Left ventricle myocardium inferior (tissue), 1 donor: ENCODE results near the gene ABCA7. TPM values are rescaled to one million over a fixed set of nuclear protein-coding genes. Genes with fewer than 3 reads are reported as not detected.

Source experiments
- DNase-seq: peaks from one replicate; pipeline ENCODE4 v3.0.0-alpha.2; 2020
- H3K27ac ChIP-seq: fragments of 200-600 bp; replicated peaks from 2 replicates; pipeline ENCODE4 v1.8.0; 2021
- H3K27me3 ChIP-seq: fragments of 200-600 bp; 2 replicates; pipeline ENCODE4 v1.8.0; 2021; ENCODE audit warnings: low read depth
- H3K36me3 ChIP-seq: fragments of 200-600 bp; 2 replicates; pipeline ENCODE4 v1.8.0; 2021
- H3K4me1 ChIP-seq: fragments of 200-600 bp; 2 replicates; pipeline ENCODE4 v1.8.0; 2021
- H3K4me3 ChIP-seq: fragments of 200-600 bp; 2 replicates; pipeline ENCODE4 v1.8.0; 2021; ENCODE audit warnings: mild to moderate bottlenecking, moderate library complexity
- H3K9me3 ChIP-seq: fragments of 200-600 bp; replicated peaks from 2 replicates; pipeline ENCODE4 v1.8.0; 2021
- CTCF ChIP-seq: fragments of 200-600 bp; IDR thresholded peaks from 2 replicates; pipeline ENCODE4 v1.8.0; 2021; ENCODE audit warnings: antibody characterized with exemption, mild to moderate bottlenecking, borderline replicate concordance
- intact Hi-C: fragments of 100-400 bp; cut with micrococcal nuclease; formaldehyde crosslinking; loops from one replicate; pipeline ENCODE4 v1.11.0; 2022
- total RNA-seq: library from RNA; stranded (reverse); fragmentation: NEBNext Ultra II Directional; extraction: Animal tissue kit (Norgen Biotek cat#: 25700); gene quantifications from one replicate; pipeline ENCODE4 v1.2.1, GENCODE V29; 2021
- donor health status: DM: no; HTN: yes; CAD: no; lungs with severe emphysema.

Gene ABCA7
- total RNA-seq, 1 donor from 2014 or later, result 9.3 TPM

GRCh38 chr19:1097810-1098176 is 57.9 kb downstream of the ABCA7 start:
- Histone ChIP-seq H3K4me1 (peaks cover 77% of the 10 kb centered on the region), H3K36me3 (peaks cover 8% of the 10 kb centered on the region), H3K27ac (peak overlapping the region; percentile 99), H3K4me3 (no peak overlapping the region), H3K9me3 (peaks cover 8% of the 10 kb centered on the region), H3K27me3 (no peaks in the 10 kb centered on the region)
- intact Hi-C loops, result no loop called here
- TF ChIP-seq CTCF, result no peak
- no peak for DNase-seq

GRCh38 chr19:1098177-1099051 is 58.5 kb downstream of the ABCA7 start:
- no peak overlapping the region for H3K4me3 ChIP-seq
- H3K4me1 ChIP-seq, result peaks cover 78% of the 10 kb centered on the region
- peak overlapping the region; percentile 99 for H3K27ac ChIP-seq
- DNase-seq, result no peak
- peaks cover 3% of the 10 kb centered on the region for H3K36me3 ChIP-seq
- peaks cover 8% of the 10 kb centered on the region for H3K9me3 ChIP-seq
- TF ChIP-seq CTCF, result no peak
- H3K27me3 ChIP-seq, result no peaks in the 10 kb centered on the region
- intact Hi-C loops, result no loop called here

GRCh38 chr19:1101337-1101698 is 61.4 kb downstream of the ABCA7 start:
- no peak for TF ChIP-seq CTCF
- intact Hi-C loops, result loop anchor here (5.0 kb wide), 1 partner anchor 74 kb away; the partner anchor contains the start of gene CNN2
- Histone ChIP-seq H3K9me3 (peaks cover 8% of the 10 kb centered on the region), H3K27me3 (no peaks in the 10 kb centered on the region), H3K4me3 (peak overlapping the region; percentile 95), H3K27ac (peak overlapping the region; percentile 99), H3K36me3 (peaks cover 4% of the 10 kb centered on the region), H3K4me1 (peaks cover 77% of the 10 kb centered on the region)
- DNase-seq, result no peak

DNA sequence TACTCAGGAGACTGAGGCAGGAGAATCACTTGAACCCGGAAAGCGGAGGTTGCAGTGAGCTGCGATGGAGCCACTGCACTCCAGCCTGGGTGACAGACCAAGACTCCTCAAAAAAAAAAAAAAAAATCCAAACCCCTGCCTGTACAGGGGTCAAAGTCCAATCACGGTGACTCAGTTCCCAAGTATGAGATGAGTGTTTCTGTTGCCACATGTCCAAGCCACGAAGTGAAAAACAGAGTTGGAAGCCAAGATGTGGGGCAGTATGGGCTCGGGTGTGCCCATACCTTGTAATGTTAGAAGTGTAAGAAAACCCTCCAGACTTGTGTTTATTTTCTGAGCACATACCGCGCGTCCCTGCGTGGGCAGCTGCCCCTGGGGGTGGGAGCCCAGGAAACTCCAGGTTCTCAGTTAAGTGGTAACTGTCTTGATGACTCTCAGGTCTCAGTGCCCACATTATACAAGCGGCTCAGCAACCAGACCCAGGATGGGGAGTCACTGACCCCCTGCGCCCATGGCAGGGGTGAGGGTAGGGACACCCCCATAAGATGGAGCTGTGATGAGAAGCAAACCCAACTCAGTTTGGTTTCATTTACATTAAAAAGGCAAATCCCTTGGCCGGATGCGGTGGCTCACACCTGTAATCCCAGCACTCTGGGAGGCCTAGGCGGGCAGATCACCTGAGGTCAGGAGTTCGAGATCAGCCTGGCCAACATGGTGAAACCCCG is 62.7 kb downstream of the ABCA7 start:
- Histone ChIP-seq H3K4me1 (peaks cover 90% of the 10 kb centered on the region), H3K4me3 (peak overlapping the region; percentile 95), H3K27ac (peak overlapping the region; percentile 99), H3K36me3 (peaks cover 17% of the 10 kb centered on the region), H3K27me3 (no peaks in the 10 kb centered on the region), H3K9me3 (peaks cover 8% of the 10 kb centered on the region)
- no peak for DNase-seq
- TF ChIP-seq CTCF, result no peak
- intact Hi-C loops, result loop anchor here (5.0 kb wide), 1 partner anchor 75 kb away; the partner anchor contains the start of gene CNN2

DNA sequence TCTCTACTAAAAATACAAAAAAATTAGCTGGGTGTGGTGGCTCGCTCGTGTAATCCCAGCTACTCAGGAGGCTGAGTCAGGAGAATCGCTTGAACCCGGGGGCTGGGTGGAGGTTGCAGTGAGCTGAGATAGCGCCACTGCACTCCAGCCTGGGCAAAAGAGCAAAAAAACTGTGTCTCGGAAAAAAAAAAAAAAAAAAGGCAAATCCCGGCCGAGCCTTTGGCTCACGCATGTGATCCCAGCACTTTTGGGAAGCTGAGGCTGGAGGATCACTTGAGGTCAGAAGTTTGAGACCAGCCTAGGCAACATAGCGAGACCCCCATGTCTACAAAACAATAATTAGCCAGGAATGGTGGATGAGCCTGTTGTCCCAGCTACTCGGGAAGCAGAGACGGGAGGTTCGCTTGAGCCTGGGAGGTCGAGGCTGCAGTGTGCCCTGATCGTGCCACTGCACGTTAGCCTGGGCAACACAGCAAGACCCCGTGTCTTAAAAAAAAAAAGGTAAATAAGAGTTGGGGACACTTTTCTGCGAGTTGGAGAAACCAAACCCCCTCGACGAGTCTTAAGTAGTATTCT is 63.3 kb downstream of the ABCA7 start:
- H3K27me3 ChIP-seq, result no peaks in the 10 kb centered on the region
- peak overlapping the region; percentile 99 for H3K27ac ChIP-seq
- H3K4me3 ChIP-seq, result peak overlapping the region; percentile 95
- H3K4me1 ChIP-seq, result peaks cover 88% of the 10 kb centered on the region
- intact Hi-C loops, result loop anchor here (5.0 kb wide), 1 partner anchor 76 kb away; the partner anchor contains the start of gene CNN2
- DNase-seq, result no peak
- peaks cover 8% of the 10 kb centered on the region for H3K9me3 ChIP-seq
- TF ChIP-seq CTCF, result no peak
- H3K36me3 ChIP-seq, result peaks cover 23% of the 10 kb centered on the region
